Hepatic stellate cell (primary cell): ENCODE measurements around the gene GUCA1A.
"Not testable (repeated sequence)": the region's sequence is repeated elsewhere in the genome, so short reads cannot be mapped to it uniquely, and the experiment has no call there.

ENCODE experiments used
- DNase-seq: peaks from one replicate; pipeline ENCODE4 v3.0.0; 2011; ENCODE audit warnings: low spot score

Gene GUCA1A

DNA sequence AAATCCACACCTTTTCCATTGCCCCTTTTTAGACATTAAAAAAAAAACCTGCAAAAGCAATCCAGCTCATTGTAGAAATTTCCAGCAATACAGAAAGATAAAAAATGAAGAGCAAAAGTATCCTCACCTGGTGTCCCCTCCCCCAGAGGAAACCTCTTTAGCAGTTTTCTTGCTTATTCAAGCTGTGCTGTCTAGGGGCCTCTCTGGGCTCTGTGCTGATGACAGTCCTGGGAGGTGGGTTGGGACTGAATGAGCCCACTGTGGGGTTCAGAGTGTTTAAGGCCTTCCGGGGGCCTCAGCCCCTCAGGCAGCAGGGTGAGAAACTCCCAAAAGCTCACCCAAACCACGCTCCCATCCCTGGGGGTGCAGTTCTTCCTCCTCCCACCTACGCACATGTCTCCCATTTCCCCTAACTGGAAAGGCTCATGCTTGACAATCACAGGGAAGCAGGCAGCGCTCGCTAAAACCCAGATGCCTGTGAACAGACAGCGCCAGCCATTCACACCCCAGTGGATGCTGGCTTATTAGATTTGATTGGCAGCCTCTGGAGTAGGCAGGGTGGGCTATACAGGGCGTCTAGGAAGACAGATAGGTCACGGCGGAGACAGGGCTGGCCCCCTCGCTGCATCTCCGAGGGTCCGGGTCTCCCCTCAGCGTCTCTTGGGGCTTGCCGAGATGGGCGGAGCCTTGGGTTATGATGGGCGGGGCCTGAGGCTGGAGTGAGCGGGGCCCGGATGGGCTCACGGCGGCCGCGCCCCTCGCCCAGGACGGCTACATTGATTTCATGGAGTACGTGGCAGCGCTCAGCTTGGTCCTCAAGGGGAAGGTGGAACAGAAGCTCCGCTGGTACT is 4.6 kb downstream of the GUCA1A start:
- DNase-seq: no peak

DNA sequence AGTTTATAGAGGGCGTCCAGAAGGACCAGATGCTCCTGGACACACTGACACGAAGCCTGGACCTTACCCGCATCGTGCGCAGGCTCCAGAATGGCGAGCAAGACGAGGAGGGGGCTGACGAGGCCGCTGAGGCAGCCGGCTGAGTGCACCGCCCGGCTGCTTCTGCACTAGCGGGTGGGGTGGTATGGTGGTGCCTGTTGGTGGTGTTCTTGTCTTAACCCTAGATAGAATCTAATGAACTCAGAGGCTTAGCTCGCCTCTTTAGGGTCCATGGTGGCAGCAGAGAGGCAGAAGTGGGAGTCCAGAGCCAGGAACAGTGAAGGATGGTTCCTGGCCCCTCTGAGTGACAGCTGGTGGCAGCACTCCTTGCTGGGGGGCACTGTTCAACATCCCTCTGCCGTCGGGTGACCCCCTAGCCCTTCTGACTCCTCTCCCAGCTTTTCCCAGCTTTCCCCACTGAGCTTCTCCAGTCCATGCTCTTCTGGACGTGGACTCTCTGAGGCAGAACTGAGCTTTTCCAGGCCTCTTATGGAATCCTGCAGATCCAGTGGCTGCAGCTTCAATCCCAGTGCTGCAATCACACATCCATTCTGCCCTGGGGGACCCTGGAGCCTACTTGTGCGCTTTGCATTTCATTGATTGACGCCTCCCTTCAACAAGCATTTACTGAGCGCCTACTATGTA is 6.2 kb downstream of the GUCA1A start:
- no peak for DNase-seq

GRCh38 chr6:42179945-42180313 is 6.8 kb downstream of the GUCA1A start:
- DNase-seq: no peak

GRCh38 chr6:42182101-42182500 is 8.9 kb downstream of the GUCA1A start:
- no peak for DNase-seq

- DNase-seq: no peak
These were observed 11.3 kb downstream of the GUCA1A start for GRCh38 chr6:42184475-42184874.

- no peak for DNase-seq
These were observed 12.4 kb downstream of the GUCA1A start for GRCh38 chr6:42185597-42185996.

- no peak for DNase-seq
These were observed 15.2 kb downstream of the GUCA1A start for GRCh38 chr6:42188406-42188805.

- DNase-seq: peak; percentile 78
These were observed 17.5 kb downstream of the GUCA1A start for GRCh38 chr6:42190554-42191183.

GRCh38 chr6:42192385-42192784 is 19.2 kb downstream of the GUCA1A start:
- not testable (repeated sequence) for DNase-seq

DNA sequence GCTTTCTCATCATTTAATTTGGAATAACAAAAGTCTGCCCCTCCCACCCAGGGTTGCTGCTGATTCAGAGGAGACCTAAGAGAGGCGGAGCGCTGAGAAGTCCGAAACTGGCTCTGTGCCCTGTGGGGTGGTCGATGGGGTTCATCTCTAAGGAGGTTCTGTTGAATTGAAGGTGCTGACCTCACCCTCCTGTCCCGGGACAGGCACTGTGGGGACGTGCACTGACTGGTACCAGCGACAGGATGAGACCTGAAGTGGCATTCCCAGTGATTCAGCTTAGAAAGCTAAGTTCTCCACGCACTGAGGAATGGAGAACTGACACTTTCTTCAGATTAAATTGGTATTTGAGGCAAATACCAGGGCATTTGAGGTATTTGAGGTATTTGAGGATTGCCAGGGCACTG is 20.3 kb downstream of the GUCA1A start:
- DNase-seq: no peak

DNA sequence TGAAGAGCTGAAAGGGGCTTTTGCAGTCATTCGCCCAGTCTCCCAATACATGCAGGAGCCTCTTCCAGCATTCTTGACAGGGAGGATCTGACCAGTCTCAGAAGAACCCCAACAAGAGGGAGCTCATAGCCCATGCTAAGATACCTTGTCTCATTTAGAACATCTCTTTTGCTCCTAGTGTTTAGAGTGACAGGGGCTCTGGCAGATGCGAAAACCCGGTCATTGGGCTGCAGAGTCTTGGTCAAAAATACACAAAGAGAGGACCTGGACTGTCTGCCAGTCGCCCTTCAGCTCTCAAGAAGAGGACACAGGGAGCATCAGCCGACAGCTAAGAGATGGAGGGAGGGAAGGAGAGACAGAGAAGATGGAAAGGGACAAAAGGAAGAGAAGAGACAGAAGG is 20.9 kb downstream of the GUCA1A start:
- no peak for DNase-seq

- no peak for DNase-seq
These were observed 22.3 kb downstream of the GUCA1A start for GRCh38 chr6:42195415-42195814.

GRCh38 chr6:42197555-42198362 is 24.6 kb downstream of the GUCA1A start:
- peak; percentile 61 for DNase-seq

DNA sequence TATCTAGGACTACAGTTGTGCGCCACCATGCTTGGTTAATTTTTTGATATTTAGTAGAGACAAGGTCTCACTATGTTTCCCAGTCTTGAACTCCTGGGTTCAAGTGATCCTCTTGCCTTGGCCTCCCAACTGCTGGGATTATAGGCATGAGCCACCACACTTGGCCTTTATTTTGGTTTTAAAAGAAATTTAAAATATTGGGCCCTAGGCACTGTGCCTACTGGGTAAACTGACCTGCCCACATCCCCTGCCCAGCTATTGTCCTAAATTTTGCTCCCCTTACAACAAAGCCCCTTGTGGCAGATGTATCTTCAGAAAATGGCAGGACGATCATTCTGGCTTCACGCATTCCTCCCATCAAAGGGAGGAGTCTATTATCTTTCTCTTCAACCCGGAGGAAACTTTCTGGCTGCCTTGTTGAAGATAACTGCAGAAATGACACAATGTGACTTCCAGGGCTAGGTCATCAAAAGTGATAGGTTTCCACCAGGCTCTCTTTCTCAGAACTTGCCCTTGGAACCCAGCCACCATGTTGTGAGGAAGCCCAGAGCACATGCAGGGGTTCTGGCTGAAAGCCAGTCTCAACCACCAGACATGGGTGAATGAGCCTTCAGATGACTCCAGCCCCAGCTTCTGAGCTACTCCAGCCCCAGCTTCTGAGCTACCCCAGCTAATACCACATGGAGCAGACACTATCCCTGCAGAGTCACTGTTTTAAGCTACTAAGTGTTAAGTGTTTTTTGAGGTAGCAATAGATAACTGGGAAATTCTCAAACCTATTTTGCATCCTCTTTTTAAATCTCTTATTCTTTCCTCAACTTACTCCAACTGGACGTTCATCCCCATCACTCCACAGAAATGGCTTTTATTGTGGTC is 26.2 kb downstream of the GUCA1A start:
- DNase-seq: no peak

DNA sequence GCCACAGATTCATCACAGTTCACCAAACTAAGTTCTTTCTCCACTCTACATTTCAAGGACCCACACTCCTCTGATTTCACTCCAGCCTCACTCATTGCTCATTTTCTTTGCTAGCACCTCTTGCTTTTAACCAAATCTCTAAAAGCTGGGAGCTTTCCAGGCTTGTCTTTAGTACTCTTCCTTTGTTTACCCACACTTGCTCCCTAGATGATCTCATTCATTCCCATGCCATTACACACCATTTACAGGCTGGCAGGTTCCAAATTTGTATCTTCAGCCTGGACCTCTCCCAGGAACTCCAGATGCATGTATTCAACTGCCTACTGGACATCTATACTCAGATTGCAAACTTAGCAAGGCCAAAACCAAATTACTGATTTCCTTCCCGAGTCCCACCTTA is 26.9 kb downstream of the GUCA1A start:
- peak; percentile 73 for DNase-seq

DNA sequence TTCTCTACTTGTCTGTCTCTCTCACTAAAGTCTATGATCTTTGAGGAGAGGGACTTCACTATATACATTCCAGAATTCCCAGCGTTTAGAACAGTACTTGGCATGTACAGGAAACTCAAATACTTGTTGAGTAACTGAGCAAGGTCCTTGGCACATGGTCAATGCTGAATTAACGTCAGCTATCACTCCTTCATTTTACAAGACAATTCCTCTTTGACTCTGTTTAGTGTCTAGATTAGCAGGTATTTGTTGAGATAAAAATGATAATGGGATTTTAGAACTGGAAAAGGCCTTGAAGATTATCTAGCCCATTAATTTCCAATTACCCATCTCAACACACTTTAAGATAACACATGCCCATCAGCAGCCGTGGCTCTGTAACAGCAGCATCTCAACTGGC is 28.2 kb downstream of the GUCA1A start:
- no peak for DNase-seq

DNA sequence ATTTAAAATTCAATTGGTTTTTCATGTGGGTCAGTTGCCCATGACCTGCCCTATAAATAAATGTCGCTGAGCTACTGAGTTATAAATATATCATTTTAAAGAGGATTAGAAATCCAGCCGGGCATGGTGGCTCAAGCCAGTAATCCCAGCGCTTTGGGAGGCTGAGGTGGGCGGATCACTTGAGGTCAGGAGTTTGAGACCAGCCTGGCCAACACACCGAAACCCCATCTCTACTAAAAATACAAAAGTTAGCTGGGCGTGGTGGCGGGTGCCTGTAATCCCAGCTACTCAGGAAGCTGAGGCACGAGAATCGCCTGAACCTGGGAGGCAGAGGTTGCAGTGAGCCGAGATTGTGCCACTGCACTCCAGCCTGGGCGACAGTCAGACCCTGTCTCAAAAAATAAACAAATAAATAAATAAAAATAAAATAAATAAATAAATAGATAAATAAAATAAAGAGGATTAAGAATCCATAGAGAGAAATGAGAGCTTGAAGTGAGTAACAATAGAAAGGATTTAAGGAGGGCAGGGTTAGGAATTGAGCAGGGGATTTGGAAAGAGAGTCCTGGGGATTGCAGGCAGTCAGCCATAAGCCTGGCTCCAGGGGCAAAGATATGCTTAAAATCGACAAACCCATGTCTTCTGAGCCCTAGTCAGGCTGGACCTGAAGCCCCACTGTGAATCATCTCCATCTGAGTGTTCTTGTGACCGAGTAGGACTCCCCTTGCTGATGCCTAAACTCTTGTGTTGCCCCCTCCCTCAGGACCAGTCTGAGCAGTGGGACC is 29.2 kb downstream of the GUCA1A start:
- not testable (repeated sequence) for DNase-seq

- no peak for DNase-seq
These were observed 30.0 kb downstream of the GUCA1A start for GRCh38 chr6:42203183-42203582.

DNA sequence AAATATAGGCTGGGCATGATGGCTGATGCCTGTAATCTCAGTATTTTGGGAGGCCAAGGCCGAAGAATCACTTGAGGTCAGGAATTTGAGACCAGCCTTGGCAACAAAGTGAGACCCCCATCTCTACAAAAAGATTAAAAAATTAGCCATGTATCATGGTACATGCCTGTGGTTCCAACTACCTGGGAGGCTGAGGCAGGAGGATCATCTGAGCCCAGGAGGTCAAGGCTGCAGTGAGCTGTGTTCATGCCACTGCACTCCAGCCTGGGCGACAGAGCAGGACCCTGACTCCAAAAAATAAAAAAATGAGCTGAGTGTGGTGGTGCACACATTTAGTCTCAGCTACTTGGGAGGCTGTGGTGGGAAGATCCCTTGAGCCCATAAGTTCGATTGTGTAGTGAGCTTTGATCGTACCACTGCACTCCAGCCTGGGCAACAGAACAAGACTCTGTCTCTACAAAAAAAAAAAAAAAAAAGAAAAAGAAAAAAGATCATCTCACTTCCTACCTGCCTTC is 31.7 kb downstream of the GUCA1A start:
- no peak for DNase-seq

GRCh38 chr6:42207559-42207958 is 34.4 kb downstream of the GUCA1A start:
- not testable (repeated sequence) for DNase-seq
